Measurements from ENCODE around the gene KAT14.
"Not testable (repeated sequence)": the region's sequence is repeated elsewhere in the genome, so short reads cannot be mapped to it uniquely, and the experiment has no call there.

Gene KAT14

GRCh38 chr20:18137412-18138265, at the start of gene KAT14, which contains the start of gene PET117:
KAT14 (plus strand) TSS chr20:18137863; CDS start chr20:18142661, 4,798 bp downstream.
PET117 (plus strand) TSS chr20:18137863; CDS start chr20:18137956, 93 bp downstream.
- peak; percentile 90 to 96 (median 93) for DNase-seq

DNA sequence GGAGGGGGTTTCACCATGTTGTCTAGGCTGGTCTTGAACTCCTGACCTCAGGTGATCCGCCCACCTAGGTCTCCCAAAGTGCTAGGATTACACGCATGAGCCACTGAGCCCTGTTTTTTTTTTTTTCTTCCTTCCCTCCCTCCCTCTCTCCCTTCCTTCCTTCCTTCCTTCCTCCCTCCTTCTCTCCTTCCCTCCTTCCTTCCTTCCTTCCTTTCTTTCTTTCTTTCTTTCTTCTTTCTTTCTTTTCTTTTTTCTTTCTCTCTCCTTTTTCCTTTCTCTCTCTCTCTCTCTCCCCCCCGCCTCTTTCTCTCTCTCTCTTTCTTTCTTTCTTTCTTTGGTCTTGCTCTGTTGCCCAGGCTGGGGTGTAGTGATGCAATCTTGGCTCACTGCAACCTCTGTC, 49.4 kb upstream of the KAT14 start:
- DNase-seq, result not testable (repeated sequence)

DNA sequence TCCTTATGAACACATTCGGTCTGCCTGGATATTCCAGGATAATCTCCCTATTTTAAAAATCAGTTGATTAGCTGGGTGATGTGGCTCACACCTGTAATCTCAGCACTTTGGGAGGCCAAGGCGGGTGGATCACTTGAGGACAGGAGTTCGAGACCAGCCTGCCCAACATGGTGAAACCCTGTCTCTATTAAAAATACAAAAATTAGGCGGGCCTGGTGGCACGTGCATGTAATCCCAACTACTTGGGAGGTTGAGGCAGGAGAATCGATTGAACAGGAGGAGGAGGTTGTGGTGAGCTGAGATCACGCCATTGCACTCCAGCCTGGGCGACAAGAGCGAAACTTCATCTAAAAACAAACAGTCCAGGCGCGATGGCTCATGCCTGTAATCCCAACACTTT, 48.8 kb upstream of the KAT14 start:
- not testable (repeated sequence) for DNase-seq

DNA sequence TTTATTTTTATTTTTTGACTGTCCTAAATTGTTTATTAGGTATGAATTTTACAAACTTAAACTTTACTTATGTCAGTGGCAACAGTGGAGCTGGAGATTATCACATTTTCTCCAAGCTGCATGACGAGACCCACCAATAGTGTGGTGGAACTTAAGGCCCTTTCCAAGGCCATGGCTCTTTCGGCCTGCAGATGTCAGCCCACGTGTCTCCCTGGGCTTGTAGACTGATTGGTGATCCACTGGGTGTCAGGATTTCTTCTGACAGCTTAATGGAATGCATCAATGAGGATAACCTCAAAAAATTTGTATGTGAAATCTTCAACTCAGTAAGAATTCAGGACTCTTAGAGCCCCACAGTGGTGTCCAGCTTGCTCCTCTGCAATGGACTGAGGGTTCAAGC, 47.6 kb upstream of the KAT14 start:
- DNase-seq, result no peak

- DNase-seq, result no peak
Measured at GRCh38 chr20:18090477-18090876, 47.2 kb upstream of the KAT14 start.

- DNase-seq, result no peak
Measured at GRCh38 chr20:18091623-18092022, 46.0 kb upstream of the KAT14 start.

DNA sequence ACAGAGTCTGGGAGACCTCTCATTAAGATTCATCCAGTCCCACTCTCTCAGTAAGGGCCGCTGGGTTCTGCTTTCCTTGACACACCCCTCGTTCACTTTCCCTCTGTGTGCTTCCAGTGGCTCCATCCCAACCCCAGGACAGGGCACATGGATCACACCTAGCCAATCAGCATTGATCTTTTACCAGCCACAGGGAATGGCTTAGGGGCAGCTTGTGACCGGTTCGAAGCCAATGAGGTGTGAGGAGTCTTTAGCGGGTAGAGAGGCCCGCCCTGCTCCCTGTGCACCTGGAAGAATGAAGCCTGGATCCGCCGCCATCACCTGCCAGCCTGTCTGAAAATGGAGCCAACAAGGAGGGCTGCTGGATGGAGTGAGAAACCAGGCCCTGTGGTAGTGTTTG, 44.8 kb upstream of the KAT14 start:
- DNase-seq, result no peak

- no peak for DNase-seq
Measured at GRCh38 chr20:18093388-18093787, 44.3 kb upstream of the KAT14 start.

GRCh38 chr20:18094191-18094590, 43.5 kb upstream of the KAT14 start:
- DNase-seq, result no peak

- not testable (repeated sequence) for DNase-seq
Measured at GRCh38 chr20:18100569-18100968, 37.1 kb upstream of the KAT14 start.

- no peak for DNase-seq
Measured at GRCh38 chr20:18101125-18101810, 36.4 kb upstream of the KAT14 start.

GRCh38 chr20:18103497-18103896, 34.2 kb upstream of the KAT14 start:
- no peak for DNase-seq

DNA sequence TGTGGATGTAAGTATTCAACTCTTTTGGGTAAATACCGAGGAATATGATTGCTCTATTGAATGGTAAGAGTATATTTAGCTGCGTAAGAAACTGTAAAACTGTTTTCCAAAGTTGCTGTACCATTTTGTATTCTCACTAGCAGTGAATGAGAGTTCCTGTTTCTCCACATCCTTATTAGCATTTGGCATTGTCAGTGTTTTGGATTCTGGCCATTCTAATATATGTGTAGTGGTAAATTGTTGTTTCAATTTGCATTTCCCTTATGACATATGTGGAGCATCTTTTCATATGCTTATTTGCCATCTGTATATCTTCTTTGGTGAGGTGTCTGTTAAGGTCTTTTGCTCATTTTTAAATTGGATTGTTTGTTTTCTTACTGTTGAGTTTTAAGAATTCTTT, 29.3 kb upstream of the KAT14 start:
- no peak for DNase-seq

GRCh38 chr20:18128574-18128973, 9.1 kb upstream of the KAT14 start:
- not testable (repeated sequence) for DNase-seq

DNA sequence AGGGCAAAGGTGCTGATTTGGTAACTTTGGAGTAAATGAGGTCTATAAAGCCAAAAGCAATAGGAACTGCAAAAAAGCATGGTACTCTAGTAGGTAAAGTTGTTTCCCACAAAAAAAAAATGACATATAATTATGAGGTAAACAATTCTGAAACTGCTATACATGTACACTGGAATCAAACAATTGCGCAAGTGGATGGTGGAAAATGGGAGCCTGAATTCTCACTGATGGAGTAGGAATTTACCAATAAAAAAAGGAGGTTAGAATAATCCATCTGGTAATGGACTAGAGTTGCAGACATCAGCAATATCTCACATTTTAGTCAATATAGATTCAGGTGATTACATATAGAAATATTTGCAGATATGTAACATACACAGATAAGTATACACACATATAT, 5.0 kb upstream of the KAT14 start:
- no peak for DNase-seq

DNA sequence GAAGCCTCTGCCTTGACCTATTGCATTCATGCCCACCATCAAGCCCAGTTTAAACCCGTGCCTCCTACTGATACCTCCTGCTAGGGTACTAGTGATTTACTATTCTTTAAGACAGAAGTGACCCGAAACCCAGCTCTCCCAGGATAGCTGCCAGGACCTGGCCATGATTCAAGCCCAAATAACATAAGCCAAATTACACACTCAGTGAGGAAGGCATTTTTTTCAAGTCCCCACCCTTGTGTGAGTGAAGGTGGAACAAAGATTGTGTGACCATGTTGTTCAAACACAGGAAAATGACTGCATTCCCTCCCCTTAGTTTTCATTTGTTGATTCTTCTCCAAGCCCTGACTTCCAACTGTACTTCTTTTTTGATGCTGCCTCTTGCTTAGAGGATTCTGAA, 3.7 kb upstream of the KAT14 start:
- DNase-seq, result no peak

DNA sequence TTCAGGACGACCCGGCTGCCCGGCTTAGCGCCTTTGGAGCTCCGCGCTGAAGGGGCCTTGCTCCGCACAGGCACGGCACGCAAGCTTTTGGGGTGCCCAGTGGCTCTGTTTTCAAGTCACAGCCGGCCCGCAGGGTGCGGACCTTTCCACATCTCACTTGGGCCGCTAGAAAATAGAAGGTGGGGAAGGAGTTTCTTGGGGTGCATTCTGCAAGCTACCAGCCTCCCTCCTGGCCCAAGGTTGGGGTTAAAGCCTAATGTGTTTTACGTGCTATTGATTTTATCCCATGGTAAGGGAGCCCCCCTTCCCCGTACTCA, 561 bp downstream of the KAT14 start:
- no peak for DNase-seq

GRCh38 chr20:18138639-18139583, 1.2 kb downstream of the KAT14 start:
- DNase-seq, result no peak

DNA sequence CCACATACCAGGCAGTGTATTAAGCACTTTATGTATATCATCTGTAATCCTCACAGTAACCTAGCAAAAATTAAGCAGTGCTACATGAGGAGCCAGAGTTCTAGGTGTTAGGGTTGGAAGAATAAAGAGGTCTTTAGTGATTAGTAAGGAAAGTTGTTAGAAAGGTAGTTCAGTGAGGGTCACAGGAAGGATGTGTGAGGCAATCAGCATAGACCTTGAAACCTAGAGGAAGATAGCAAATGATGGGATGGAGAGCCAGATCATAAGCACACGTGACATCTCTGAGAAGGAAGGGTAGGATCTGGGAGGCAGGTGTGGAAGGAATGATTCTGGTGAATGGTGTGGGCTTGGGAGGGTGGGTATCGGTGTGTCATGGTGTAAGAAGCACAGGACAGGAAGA, 2.2 kb downstream of the KAT14 start:
- DNase-seq, result no peak

GRCh38 chr20:18144541-18145099, 7.0 kb downstream of the KAT14 start:
- no peak for DNase-seq

- DNase-seq, result no peak
Measured at GRCh38 chr20:18154342-18154741, 16.7 kb downstream of the KAT14 start.

- DNase-seq, result no peak
Measured at GRCh38 chr20:18156045-18156444, 18.4 kb downstream of the KAT14 start.

GRCh38 chr20:18164356-18164755, 26.7 kb downstream of the KAT14 start:
- no peak for DNase-seq

All from suppressor macrophage treated with lipopolysaccharide for 1 hour (primary cell).